Mesodermal cell (in vitro differentiated cells): ENCODE results near the gene SRC.

Experiments used
- H3K27ac ChIP-seq: 2 replicates; pipeline ENCODE4 v1.7.0; 2013; ENCODE audit warnings: mild to moderate bottlenecking, low read depth, low read length, moderate library complexity; ENCODE audit not compliant: severe bottlenecking
- H3K36me3 ChIP-seq: 2 replicates; pipeline ENCODE4 v1.7.1; 2013; ENCODE audit warnings: mild to moderate bottlenecking, low read length, moderate library complexity; ENCODE audit not compliant: control insufficient read depth, insufficient read depth
- H3K4me1 ChIP-seq: one replicate; pipeline ENCODE4 v1.7.1; 2013; ENCODE audit warnings: mild to moderate bottlenecking, low read length; ENCODE audit not compliant: insufficient read depth, control insufficient read depth, poor library complexity, severe bottlenecking
- H3K4me3 ChIP-seq: 2 replicates; pipeline ENCODE4 v1.7.0; 2013; ENCODE audit warnings: low read length, control low read depth, mild to moderate bottlenecking; ENCODE audit not compliant: insufficient read depth, poor library complexity, severe bottlenecking; ENCODE audit errors: extremely low read depth
- H3K9me3 ChIP-seq: 2 replicates; pipeline ENCODE4 v1.7.1; 2013; ENCODE audit warnings: mild to moderate bottlenecking, low read length, moderate library complexity; ENCODE audit not compliant: control insufficient read depth
- WGBS, 2 experiments: methylation state at CpG; one replicate each; pipeline ENCODE4 v1.1.5; 2013; ENCODE audit warnings: missing lambda C conversion rate in 2 of 2; ENCODE audit not compliant: insufficient coverage in 2 of 2; 5-methylcytosine and 5-hydroxymethylcytosine counted together

Gene SRC

DNA sequence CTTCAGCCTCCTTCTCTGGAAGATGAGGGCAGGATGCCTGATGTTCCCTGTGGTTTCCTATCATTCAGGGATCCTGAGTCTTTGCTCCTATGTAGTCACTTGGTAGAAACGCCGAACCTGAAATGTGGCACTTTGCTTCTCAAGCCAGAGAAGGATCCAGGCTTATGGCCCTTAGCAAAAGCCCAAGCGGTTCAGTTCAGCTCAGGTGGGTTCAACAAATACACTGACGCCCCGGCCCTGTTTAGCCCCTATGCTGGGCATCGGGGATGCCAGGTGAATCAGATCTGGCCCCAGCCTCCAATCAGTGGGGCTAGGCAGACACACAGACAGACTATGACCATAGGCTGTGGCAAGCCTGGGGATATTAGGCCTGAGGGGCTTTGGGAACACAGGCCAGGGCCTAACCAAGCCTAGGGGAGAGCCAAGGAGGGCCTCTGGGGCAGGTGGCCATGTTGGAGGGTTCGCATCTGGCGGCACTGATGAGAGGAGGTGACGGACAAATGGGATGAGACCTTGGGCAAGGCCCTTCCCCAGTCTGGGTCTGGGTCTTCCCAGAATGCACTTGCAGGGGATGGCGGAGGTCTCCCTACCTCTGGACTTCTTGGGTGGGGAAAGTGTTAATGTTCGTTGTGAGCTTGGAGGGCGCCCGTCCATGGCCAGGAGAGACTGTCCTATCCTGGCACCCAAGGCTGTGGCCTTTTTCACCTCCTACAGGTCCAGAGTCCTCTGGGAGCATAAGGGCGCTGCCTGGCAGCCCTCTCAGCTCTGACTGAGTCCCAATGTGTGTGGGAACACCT lies 17.6 kb upstream of the SRC start:
- Histone ChIP-seq H3K4me3 (no peak overlapping the region), H3K9me3 (no peaks in the 10 kb centered on the region), H3K27ac (peak overlapping the region; percentile 85), H3K4me1 (peaks cover 36% of the 10 kb centered on the region), H3K36me3 (no peaks in the 10 kb centered on the region)
- 96 to 97% methylated on average over 11 to 14 of the region's 14 CpGs for WGBS, 2 experiments

DNA sequence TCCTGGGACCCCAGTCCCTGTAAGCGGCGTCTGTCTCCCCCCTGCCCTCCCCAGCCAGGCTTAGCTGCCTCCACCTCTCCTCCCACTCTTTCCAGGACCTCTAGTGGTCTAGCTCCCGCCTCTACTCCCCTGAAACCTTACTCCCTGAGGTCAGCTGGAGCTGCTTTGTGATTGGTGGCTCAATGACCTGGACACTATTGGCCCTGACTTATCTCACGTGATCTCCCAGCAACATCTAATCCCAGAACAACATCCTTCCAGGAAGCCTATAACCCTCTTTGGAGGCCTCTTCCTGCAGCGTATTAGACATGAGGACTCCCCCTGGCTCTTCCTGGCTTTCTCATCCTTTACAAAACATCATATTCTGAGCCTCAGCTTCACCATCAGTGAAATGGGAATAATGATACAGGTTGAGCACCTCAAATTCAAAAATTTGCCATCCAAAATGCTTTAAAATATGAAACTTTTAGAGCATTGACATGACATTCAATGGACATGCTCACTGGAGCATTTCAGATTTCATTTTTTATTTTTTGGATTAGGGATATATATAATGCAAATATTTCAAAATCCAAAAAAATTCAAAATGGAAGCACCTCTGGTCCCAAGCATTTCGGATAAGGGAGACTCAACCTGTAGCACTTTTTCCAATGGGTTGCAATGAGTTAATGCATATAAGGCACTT lies 16.3 kb upstream of the SRC start:
- Histone ChIP-seq H3K4me1 (peaks cover 36% of the 10 kb centered on the region), H3K9me3 (no peaks in the 10 kb centered on the region), H3K4me3 (no peak overlapping the region), H3K27ac (no peak overlapping the region), H3K36me3 (no peaks in the 10 kb centered on the region)
- WGBS, 2 experiments: 83 to 91% methylated on average over 6 of the region's 6 CpGs

DNA sequence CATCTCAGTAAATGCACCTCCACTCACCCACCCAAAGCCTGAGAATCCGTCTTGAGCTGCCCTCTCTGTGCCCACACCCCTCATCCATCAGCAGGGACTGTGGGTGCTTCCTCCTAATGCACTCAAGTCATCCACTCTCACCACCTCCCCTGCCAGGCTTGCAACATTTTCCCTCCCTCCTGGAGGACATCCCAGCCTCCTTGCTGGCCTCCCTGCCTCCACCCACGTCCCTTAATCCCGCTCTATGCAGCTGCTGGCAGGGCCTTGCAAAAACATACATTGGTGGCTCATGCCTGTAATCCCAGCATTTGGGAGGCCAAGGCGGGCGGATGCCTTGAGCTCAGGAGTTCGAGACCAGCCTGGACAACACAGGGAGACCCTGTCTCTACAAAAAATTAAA lies 15.6 kb upstream of the SRC start:
- Histone ChIP-seq H3K27ac (no peak overlapping the region), H3K4me1 (peaks cover 37% of the 10 kb centered on the region), H3K9me3 (no peaks in the 10 kb centered on the region), H3K4me3 (peak overlapping the region; percentile 5), H3K36me3 (no peaks in the 10 kb centered on the region)
- 89 to 91% methylated on average over 4 to 6 of the region's 6 CpGs for WGBS, 2 experiments

DNA sequence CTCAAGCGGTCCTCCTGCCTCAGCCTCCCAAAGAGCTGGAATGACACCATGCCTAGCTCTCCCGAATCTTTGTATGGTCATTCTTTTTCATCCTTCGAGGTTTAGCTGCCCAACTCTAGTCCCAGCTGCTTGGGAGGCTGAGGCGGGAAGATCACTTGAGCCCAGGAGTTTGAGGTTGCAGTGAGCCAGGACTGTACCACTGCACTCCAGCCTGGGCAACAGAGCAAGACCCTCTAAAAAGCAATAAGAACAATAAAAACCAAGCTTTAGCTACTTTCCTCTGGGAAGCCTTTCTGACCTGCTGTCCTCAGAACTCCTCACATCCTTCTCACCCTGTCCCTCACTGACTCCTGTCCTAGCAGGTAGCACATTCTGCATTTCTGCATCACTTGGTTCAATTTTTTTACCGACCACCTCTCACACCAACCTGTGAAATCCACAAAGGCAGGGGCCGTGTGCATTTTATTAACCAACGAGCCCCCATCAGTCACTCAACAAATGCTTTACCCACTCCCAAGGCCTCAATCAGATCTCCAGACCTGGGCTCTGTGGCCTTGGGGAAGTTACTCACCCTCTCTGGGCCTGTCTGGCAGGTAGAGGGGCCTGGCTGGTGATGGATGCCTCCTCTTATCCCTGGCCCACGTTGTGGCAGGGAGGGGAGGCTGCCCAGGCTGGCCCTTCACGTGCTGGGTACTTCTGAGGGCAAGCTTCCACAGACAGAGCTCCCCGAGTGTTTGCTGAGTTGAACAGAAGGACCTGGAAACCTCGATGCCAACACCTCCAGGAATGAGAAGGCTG lies 14.7 kb upstream of the SRC start:
- Histone ChIP-seq H3K36me3 (no peaks in the 10 kb centered on the region), H3K27ac (peak overlapping the region; percentile 84), H3K4me3 (no peak overlapping the region), H3K9me3 (no peaks in the 10 kb centered on the region), H3K4me1 (peaks cover 46% of the 10 kb centered on the region)
- WGBS, 2 experiments: 85 to 86% methylated on average over 11 of the region's 11 CpGs

DNA sequence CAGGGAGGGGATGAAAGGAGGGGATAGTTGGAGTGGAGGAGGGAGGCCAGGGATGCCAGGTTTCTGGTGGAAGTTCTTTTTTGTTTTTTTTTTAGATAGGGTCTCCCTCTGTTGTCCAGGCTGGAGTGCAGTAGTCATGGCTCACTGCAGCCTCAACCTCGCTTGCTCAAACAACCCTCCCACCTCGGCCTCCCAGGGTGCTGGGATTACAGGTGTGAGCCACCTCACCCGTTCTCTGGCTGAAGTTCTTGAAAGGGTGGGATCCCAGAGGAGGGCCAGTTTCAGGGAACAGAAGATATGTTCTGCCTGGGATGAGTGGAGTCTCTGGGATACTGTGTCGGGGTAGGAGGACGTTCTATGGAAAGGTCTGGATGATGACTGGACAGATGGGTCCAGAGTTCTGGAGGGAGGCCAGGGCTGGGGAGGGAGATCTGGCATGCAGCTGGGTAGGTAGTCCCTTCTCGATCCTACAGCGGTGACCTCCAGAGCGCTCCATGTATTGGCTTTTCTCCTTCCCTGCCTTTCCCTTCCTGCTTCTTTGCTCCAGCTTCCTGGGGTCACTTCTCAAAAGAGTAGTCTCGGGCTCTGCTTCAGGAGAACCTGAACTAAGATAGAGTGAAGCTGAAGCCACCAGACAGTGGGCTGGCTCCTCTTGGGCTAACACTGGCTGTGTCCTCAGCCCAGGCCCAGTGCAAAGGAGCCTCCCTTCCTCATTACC lies 12.7 kb upstream of the SRC start:
- WGBS, 2 experiments: 93 to 96% methylated on average over 8 of the region's 9 CpGs
- no peaks in the 10 kb centered on the region for H3K36me3 ChIP-seq
- peaks cover 38% of the 10 kb centered on the region for H3K4me1 ChIP-seq
- H3K9me3 ChIP-seq: no peaks in the 10 kb centered on the region
- H3K4me3 ChIP-seq: no peak overlapping the region
- H3K27ac ChIP-seq: peak overlapping the region; percentile 84

DNA sequence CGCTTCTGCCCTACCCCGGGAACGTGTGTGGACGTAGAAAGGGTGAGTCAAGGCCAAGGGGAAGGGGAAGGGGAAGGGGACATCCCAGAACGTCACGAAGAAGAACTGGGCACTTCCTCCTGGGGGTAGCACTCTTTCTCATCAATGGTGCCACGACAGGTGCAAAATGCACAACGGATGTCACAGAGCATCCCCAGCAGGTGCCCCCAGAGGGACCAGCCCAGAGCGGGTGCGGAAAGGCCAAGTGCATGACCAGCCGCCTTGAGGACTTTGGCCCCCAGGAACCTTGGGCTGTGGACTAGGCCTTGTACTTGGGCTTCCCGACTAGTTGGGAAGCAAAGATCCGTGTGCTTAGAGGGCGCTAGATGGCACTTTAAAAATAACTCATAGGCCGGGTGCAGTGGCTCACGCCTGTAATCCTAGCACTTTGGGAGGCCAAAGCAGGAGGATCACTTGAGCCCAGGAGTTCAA lies 12.1 kb upstream of the SRC start:
- H3K4me1 ChIP-seq: peaks cover 34% of the 10 kb centered on the region
- H3K27ac ChIP-seq: no peak overlapping the region
- H3K4me3 ChIP-seq: no peak overlapping the region
- H3K36me3 ChIP-seq: no peaks in the 10 kb centered on the region
- WGBS, 2 experiments: 96 to 98% methylated on average over 13 to 16 of the region's 16 CpGs
- H3K9me3 ChIP-seq: no peaks in the 10 kb centered on the region

DNA sequence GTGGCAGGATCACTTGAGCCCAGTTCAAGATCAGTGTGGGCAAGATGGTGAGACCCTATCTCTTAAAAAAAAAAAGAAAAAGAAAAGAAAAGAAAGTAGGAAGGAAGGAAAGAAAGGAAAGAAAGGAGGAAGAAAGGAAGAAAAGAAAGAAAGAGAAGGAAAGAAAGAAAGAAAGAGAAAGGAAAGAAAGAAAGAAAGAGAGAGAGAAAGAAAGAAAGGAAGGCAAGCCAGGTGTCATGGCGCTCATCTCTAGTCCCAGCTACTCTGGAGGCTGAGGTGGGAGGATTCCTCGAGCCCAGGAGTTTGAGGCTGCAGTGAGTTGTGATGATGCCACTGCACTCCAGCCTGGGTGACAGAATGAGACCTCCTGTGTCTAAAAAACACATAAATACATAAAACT lies 11.5 kb upstream of the SRC start:
- H3K36me3 ChIP-seq: no peaks in the 10 kb centered on the region
- no peaks in the 10 kb centered on the region for H3K9me3 ChIP-seq
- H3K4me3 ChIP-seq: no peak overlapping the region
- H3K27ac ChIP-seq: no peak overlapping the region
- WGBS, 2 experiments: 93 to 100% methylated on average over 1 to 2 of the region's 2 CpGs
- H3K4me1 ChIP-seq: peaks cover 36% of the 10 kb centered on the region

DNA sequence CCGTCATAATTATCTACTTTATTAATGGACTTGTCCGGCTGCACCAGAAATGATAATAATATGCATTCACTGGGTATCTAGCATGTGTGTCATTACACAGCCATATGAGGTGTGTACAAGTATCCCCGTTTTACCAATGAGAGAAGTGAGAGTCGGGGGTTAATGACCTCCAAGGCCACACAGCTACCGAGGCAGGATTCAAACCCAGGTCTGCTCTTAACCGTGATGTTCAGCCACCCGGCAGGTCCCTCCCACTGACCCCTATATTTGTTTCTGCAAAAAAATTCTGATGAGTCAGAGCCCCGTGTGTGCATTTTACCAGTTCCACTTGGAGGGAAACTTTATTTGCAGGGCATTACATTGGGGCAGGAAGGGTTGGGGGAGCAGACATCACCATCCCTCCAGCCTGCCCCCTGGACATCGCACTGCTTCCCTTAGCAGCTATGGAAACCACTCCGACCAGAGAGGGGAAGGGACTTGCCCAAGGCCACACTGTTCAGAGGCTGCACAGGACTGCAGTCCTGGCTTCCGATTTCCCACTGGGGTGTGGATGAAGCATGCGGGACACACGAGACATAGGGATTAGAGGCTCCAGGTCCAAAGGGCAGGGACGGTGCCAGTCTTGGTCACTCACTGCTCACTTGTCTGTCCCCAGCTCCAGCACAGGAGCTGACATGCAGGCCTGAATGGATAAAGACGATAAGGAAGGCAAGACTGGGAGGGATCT lies 10.1 kb upstream of the SRC start:
- H3K36me3 ChIP-seq: no peaks in the 10 kb centered on the region
- no peaks in the 10 kb centered on the region for H3K9me3 ChIP-seq
- peak overlapping the region; percentile 85 for H3K27ac ChIP-seq
- no peak overlapping the region for H3K4me3 ChIP-seq
- H3K4me1 ChIP-seq: peaks cover 44% of the 10 kb centered on the region
- 80 to 92% methylated on average over 12 to 14 of the region's 15 CpGs for WGBS, 2 experiments

DNA sequence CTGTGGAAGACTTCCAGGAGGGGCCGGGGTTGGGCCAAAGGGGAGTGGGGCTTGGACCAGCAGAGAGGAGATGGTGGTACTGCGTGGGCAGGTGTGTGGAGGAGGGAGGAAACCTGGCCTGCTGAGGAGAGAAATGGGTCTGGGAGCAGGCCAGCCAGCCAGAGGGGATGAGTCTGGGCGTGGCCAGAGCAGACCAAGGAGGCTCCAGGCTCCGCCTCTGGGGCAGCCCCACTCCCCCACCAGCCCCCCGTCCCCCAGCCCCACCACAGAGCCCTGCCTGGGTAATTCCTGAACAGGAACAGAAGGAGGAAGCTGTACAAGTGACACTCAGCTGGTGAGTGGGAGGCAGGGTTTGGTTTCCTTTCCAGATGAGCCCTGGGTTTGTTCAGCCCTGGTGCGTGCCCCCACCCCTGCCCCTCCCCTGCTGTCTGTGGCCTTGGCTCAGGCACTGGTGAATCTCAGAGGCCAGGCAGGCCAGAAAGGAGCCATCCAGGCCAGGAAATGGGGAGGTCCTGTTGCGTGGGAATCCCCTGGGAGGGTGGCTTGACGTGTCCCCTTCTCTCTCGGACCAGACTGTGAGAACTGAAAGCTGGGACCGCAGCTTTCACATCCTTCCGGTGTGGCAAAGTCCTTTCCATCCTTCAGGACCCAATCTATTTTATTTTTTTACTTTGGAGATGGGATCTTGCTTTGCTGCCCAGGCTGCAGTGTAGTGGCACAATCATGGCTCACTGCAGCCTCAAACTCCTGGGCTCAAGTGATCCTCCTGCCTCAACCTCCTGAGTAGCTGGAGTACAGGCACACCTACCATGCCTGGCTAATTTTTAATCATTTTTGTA lies 9.4 kb upstream of the SRC start:
- Histone ChIP-seq H3K4me3 (no peak overlapping the region), H3K4me1 (peaks cover 42% of the 10 kb centered on the region), H3K27ac (peak overlapping the region; percentile 85), H3K9me3 (no peaks in the 10 kb centered on the region), H3K36me3 (no peaks in the 10 kb centered on the region)
- WGBS, 2 experiments: 68% methylated on average over 6 to 8 of the region's 11 CpGs
